H1 (cell line): ENCODE measurements around the gene TIMELESS. TPM values are rescaled to one million over a fixed set of nuclear protein-coding genes. Genes with fewer than 3 reads are reported as not detected.

Experiments used
- CTCF ChIA-PET: fragments of 300-600 bp; sonication (Branson Sonifier 250); formaldehyde crosslinking; loops from one replicate; lab custom pipeline; 2021; ENCODE audit not compliant: partially characterized antibody; lab: Charles Lee
- POLR2A ChIA-PET: fragments of 300-600 bp; sonication (Branson Sonifier 250); formaldehyde crosslinking; loops from one replicate; lab custom pipeline; 2021; ENCODE audit warnings: inconsistent platforms; ENCODE audit not compliant: partially characterized antibody; lab: Charles Lee
- DNase-seq, 2 experiments: peaks; one replicate each; pipeline versions ENCODE4 v3.0.0 to v3.0.0-alpha.2; 2010 to 2022; ENCODE audit warnings: low spot score in 2 of 2, low read depth in 1 of 2, mixed read lengths in 1 of 2
- FAIRE-seq: peaks from 2 replicates; lab custom pipeline; 2011; peaks lifted over from hg19 to GRCh38; lab: Jason Lieb, UNC
- H2AFZ ChIP-seq: 2 replicates; pipeline ENCODE4 v1.8.1; 2012; ENCODE audit warnings: low read length, inconsistent platforms
- H2AK5ac ChIP-seq: 2 replicates; pipeline ENCODE4 v1.6.1; 2013; ENCODE audit warnings: low read depth, low read length
- H2BK120ac ChIP-seq: replicated peaks from 2 replicates; pipeline ENCODE3; 2013; ENCODE audit warnings: low read depth, low read length, inconsistent platforms
- H2BK12ac ChIP-seq: 2 replicates; pipeline ENCODE4 v1.6.1; 2013; ENCODE audit warnings: low read depth, low read length
- H2BK15ac ChIP-seq: 2 replicates; pipeline ENCODE4 v1.6.1; 2013; ENCODE audit warnings: low read length
- H2BK20ac ChIP-seq: 2 replicates; pipeline ENCODE4 v1.6.1; 2013; ENCODE audit warnings: low read length
- H2BK5ac ChIP-seq: 2 replicates; pipeline ENCODE4 v1.6.1; 2013; ENCODE audit warnings: low read depth, low read length
- H3K14ac ChIP-seq: 2 replicates; pipeline ENCODE4 v1.6.1; 2013; ENCODE audit warnings: inconsistent platforms; ENCODE audit not compliant: insufficient read length
- H3K18ac ChIP-seq: 2 replicates; pipeline ENCODE4 v1.6.1; 2013; ENCODE audit warnings: low read length; ENCODE audit errors: extremely low read depth
- H3K23ac ChIP-seq: 2 replicates; pipeline ENCODE4 v1.6.1; 2013; ENCODE audit warnings: inconsistent platforms; ENCODE audit not compliant: insufficient read length
- H3K23me2 ChIP-seq: 2 replicates; pipeline ENCODE4 v1.6.1; 2013; ENCODE audit warnings: low read depth, low read length
- H3K27ac ChIP-seq: 2 replicates; pipeline ENCODE4 v1.6.1; 2011; ENCODE audit warnings: low read depth, low read length, inconsistent platforms
- H3K27me3 ChIP-seq, 4 experiments: replicated peaks in 1 of 4; 1 replicate in 1 of 4; 2 replicates in 3 of 4; pipeline versions ENCODE4 v1.6.1 to v1.8.1; 2011 to 2013; ENCODE audit warnings: low read length in 3 of 4, mild to moderate bottlenecking in 3 of 4, inconsistent platforms in 2 of 4, mixed read lengths in 2 of 4, moderate library complexity in 1 of 4; ENCODE audit not compliant: control insufficient read depth in 3 of 4, insufficient read depth in 3 of 4; ENCODE audit errors: extremely low read depth in 1 of 4
- H3K36me3 ChIP-seq, 4 experiments: 2 replicates each; pipeline versions ENCODE4 v1.6.1 to v1.8.1; 2011 to 2013; ENCODE audit warnings: mild to moderate bottlenecking in 4 of 4, low read length in 3 of 4, moderate library complexity in 2 of 4, control low read depth in 1 of 4, inconsistent platforms in 1 of 4; ENCODE audit not compliant: insufficient read depth in 4 of 4, control insufficient read depth in 2 of 4
- H3K4ac ChIP-seq: replicated peaks from 2 replicates; pipeline ENCODE3; 2013; ENCODE audit warnings: low read length, low read depth, mixed read lengths, inconsistent platforms; ENCODE audit not compliant: insufficient read length
- H3K4me1 ChIP-seq, 4 experiments: replicated peaks in 1 of 4; 1 replicate in 1 of 4; 2 replicates in 3 of 4; pipeline versions ENCODE4 v1.6.1 to v1.8.1; 2011 to 2013; ENCODE audit warnings: low read length in 3 of 4, inconsistent platforms in 2 of 4, mixed read lengths in 1 of 4; ENCODE audit not compliant: insufficient read depth in 4 of 4, control insufficient read depth in 3 of 4
- H3K4me2 ChIP-seq, 2 experiments: 2 replicates each; pipeline versions ENCODE4 v1.6.1 to v1.8.1; 2011 to 2013; ENCODE audit warnings: low read depth in 2 of 2, low read length in 2 of 2, control low read depth in 1 of 2, inconsistent platforms in 1 of 2, mild to moderate bottlenecking in 1 of 2; ENCODE audit not compliant: insufficient read depth in 1 of 2
- H3K4me3 ChIP-seq, 4 experiments: fragments of 200-600, 300-600 bp in 1 of 4; sonication (generic), shearing (Covaris generic), sonication (Bioruptor Twin) in 1 of 4; 2 replicates each; pipeline versions ENCODE4 v1.5.1 to v1.8.1; 2011 to 2016; ENCODE audit warnings: low read length in 4 of 4, low read depth in 3 of 4, control low read depth in 2 of 4, inconsistent platforms in 2 of 4, mild to moderate bottlenecking in 2 of 4, mixed read lengths in 1 of 4, moderate library complexity in 1 of 4; ENCODE audit not compliant: insufficient read depth in 2 of 4; ENCODE audit errors: extremely low read depth in 1 of 4
- H3K56ac ChIP-seq: replicated peaks from 2 replicates; pipeline ENCODE3; 2013; ENCODE audit warnings: low read depth, mild to moderate bottlenecking, mixed read lengths, low read length, inconsistent platforms; ENCODE audit not compliant: insufficient read length
- H3K79me1 ChIP-seq: 2 replicates; pipeline ENCODE4 v1.6.1; 2013; ENCODE audit warnings: low read depth, low read length, control low read depth
- H3K79me2 ChIP-seq, 2 experiments: 2 replicates each; pipeline versions ENCODE4 v1.6.1 to v1.8.1; 2012 to 2013; ENCODE audit warnings: low read length in 2 of 2, mild to moderate bottlenecking in 2 of 2, inconsistent platforms in 1 of 2; ENCODE audit not compliant: insufficient read depth in 2 of 2, control insufficient read depth in 1 of 2
- H3K9ac ChIP-seq, 4 experiments: replicated peaks in 1 of 4; 1 replicate in 1 of 4; 2 replicates in 3 of 4; pipeline versions ENCODE4 v1.6.1 to v1.8.1; 2011 to 2013; ENCODE audit warnings: low read depth in 3 of 4, low read length in 3 of 4, control low read depth in 2 of 4, mild to moderate bottlenecking in 2 of 4, moderate library complexity in 2 of 4, inconsistent platforms in 1 of 4; ENCODE audit errors: extremely low read depth in 1 of 4
- H3K9me3 ChIP-seq, 2 experiments: 2 replicates each; pipeline versions ENCODE4 v1.6.1 to v1.8.1; 2012 to 2013; ENCODE audit warnings: mild to moderate bottlenecking in 2 of 2, moderate library complexity in 2 of 2, control low read depth in 1 of 2, inconsistent platforms in 1 of 2, low read depth in 1 of 2, low read length in 1 of 2, mixed read lengths in 1 of 2; ENCODE audit not compliant: insufficient read depth in 2 of 2
- H4K20me1 ChIP-seq, 2 experiments: replicated peaks in 1 of 2; 2 replicates each; pipeline versions ENCODE3 to v1.8.1; 2011 to 2013; ENCODE audit warnings: inconsistent platforms in 2 of 2, low read length in 2 of 2, mild to moderate bottlenecking in 1 of 2; ENCODE audit not compliant: insufficient read depth in 2 of 2, control insufficient read depth in 1 of 2
- H4K5ac ChIP-seq: 2 replicates; pipeline ENCODE4 v1.6.1; 2013; ENCODE audit warnings: low read length, low read depth, mixed read lengths, inconsistent platforms; ENCODE audit not compliant: insufficient read length
- H4K8ac ChIP-seq: 2 replicates; pipeline ENCODE4 v1.8.0; 2013; ENCODE audit warnings: mild to moderate bottlenecking, moderate library complexity, low read length, inconsistent platforms; ENCODE audit not compliant: insufficient read depth; ENCODE audit errors: extremely low read depth
- H4K91ac ChIP-seq: replicated peaks from 2 replicates; pipeline ENCODE3; 2013; ENCODE audit warnings: low read length, mixed read lengths, inconsistent platforms; ENCODE audit not compliant: insufficient read length
- ASH2L ChIP-seq: fragments of 200-600, 300-600 bp; sonication (generic); IDR thresholded peaks from one replicate; pipeline ENCODE4 v1.7.1; 2017; ENCODE audit warnings: low read length
- CBX8 ChIP-seq: fragments of 300-800, 300-1000 bp; sonication (generic); IDR thresholded peaks from 2 replicates; pipeline ENCODE4 v1.7.1; 2016; ENCODE audit warnings: low read depth, low read length, borderline replicate concordance
- JUND ChIP-seq: IDR thresholded peaks from 2 replicates; pipeline ENCODE4 v1.6.1; 2011; ENCODE audit warnings: mild to moderate bottlenecking, improper control_type of control experiment, low read length
- POLR2A ChIP-seq, 2 experiments: IDR thresholded peaks; 1 replicate in 1 of 2; 2 replicates in 1 of 2; pipeline ENCODE4 v1.6.1; 2011; ENCODE audit warnings: low read depth in 2 of 2, low read length in 2 of 2, mild to moderate bottlenecking in 2 of 2; ENCODE audit errors: control extremely low read depth in 1 of 2
- WGBS, 2 experiments: shearing (Covaris generic) in 1 of 2; methylation state at CpG; one replicate each; pipeline versions ENCODE4 v1.1.6 to v1.1.7; 2013 to 2015; ENCODE audit warnings: low lambda C conversion rate in 2 of 2, mixed read lengths in 2 of 2, inconsistent platforms in 1 of 2, low coverage in 1 of 2, missing lambda C conversion rate in 1 of 2; ENCODE audit not compliant: insufficient replicate concordance in 2 of 2, insufficient coverage in 1 of 2, insufficient read length in 1 of 2; ENCODE audit errors: extremely low coverage in 1 of 2, missing lambda C conversion rate in 1 of 2; 5-methylcytosine and 5-hydroxymethylcytosine counted together
- polyA plus RNA-seq, 7 experiments: library from polyadenylated mRNA; depleted of rRNA in 3 of 7; stranded (reverse) in 5 of 7; unstranded in 2 of 7; fragments of >200 nt in 5 of 7; fragments of 200-250 nt in 2 of 7; gene quantifications; 1 replicate in 5 of 7; 2 replicates in 1 of 7; 4 replicates in 1 of 7; pipeline versions ENCODE4 v1.2.1 to v1.2.3, GENCODE V29; 2011 to 2013; ENCODE audit warnings: missing spikeins in 2 of 7, mixed read lengths in 2 of 7
- total RNA-seq: library from RNA; stranded (reverse); fragmentation: NEBNext Ultra II Directional; extraction: Animal tissue kit (Norgen Biotek cat#: 25700); gene quantifications from 2 replicates; pipeline ENCODE4 v1.2.1, GENCODE V29; 2021

Gene TIMELESS
- total and polyA plus RNA-seq, 2 of the 8 experiments (the other 6 are each of a cell fraction or from before 2014, with no cell fraction given): 17.1 to 86.7 TPM

DNA sequence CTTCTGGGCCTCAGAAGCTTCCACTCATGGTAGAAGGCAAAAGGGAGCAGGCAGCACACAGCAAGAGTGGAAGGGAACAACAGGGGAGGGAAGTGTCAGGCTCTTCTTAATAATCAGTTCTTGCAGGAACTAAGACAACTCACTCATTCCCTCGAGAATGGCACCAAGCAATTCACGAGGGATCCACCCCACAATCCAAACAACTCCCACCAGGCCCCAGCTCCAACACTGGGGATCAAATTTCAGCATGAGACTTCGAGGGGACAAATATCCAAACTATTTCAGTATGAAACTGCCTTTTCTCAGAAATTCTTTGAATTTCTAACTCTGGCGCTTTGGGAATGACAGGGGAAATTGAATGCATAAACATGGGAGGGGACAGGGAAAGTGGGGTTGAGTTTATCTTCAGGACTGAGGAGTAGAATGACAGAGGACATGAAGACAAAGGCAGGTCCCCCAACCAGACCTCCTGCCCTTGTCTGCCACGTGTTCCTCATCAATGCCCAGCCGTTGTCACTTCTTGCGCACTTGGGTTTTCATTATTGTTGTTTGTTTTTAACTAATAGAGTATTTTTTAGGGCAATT lies 62.0 kb downstream of the TIMELESS start:
- H2BK20ac ChIP-seq: no peak overlapping the region
- H3K79me2 ChIP-seq: no peaks in the 10 kb centered on the region
- no peak overlapping the region for H3K23ac ChIP-seq
- no peak overlapping the region for H2BK120ac ChIP-seq
- H4K20me1 ChIP-seq: no peaks in the 10 kb centered on the region
- H2BK15ac ChIP-seq: no peak overlapping the region
- no peaks in the 10 kb centered on the region for H3K27me3 ChIP-seq
- WGBS, 2 experiments: 68% methylated on average over 7 of the region's 7 CpGs; no CpG with 5 or more reads in 1 of the 2 experiments
- H4K91ac ChIP-seq: no peak overlapping the region
- no peak overlapping the region for H2BK5ac ChIP-seq
- peak overlapping the region; percentile 48 for H2AFZ ChIP-seq
- H4K5ac ChIP-seq: no peak overlapping the region
- no peaks in the 10 kb centered on the region for H3K79me1 ChIP-seq
- peak overlapping the region; percentile 70; the same call in 1 of the 2 replicates for H2BK12ac ChIP-seq
- no peak for FAIRE-seq
- no peaks in the 10 kb centered on the region for H3K9me3 ChIP-seq
- H3K4me1 ChIP-seq: peaks cover 0 to 3% (median 0%) of the 10 kb centered on the region in 4 experiments; a peak in 1 of 7 replicates
- no peaks in the 10 kb centered on the region for H3K36me3 ChIP-seq
- H3K14ac ChIP-seq: no peak overlapping the region
- no peak overlapping the region for H3K9ac ChIP-seq
- POLR2A ChIA-PET: interaction anchor here (0.6 to 1.3 kb wide), 3 partner anchors 26 to 670 kb away, joined by 3 read pairs; partner anchors contain the start of gene MYL6
- no peak overlapping the region for H3K27ac ChIP-seq
- no peak overlapping the region for H3K4me3 ChIP-seq
- no peak overlapping the region for H4K8ac ChIP-seq
- H3K4me2 ChIP-seq: peak overlapping the region in 1 of 2 experiments; percentile 48; a peak in 1 of 4 replicates
- H3K4ac ChIP-seq: no peak overlapping the region
- no peak overlapping the region for H2AK5ac ChIP-seq
- no peak for DNase-seq
- H3K18ac ChIP-seq: peak overlapping the region; percentile 53; the same call in 1 of the 2 replicates
- H3K56ac ChIP-seq: no peak overlapping the region
- H3K23me2 ChIP-seq: no peaks in the 10 kb centered on the region
- CTCF ChIA-PET: interaction anchor here (1.2 to 2.1 kb wide), 2 partner anchors 11 to 38 kb away, joined by 4 to 5 read pairs; no protein-coding TSS in a partner anchor
- TF ChIP-seq ASH2L (no peak), POLR2A (IDR thresholded peaks at IDR 0.05; ENCODE audit: control extremely low read depth in 1 of 2, low read depth in 2 of 2, low read length in 2 of 2) (no peak), CBX8 (no peak), JUND (no peak)
